Measurements from ENCODE around the gene RTL10.

- no peak for TF ChIP-seq POLR2A (IDR thresholded peaks at IDR 0.05; ENCODE audit: low read depth, low read length)
- no peak for TF ChIP-seq RAD51 (IDR thresholded peaks at IDR 0.05)
- TF ChIP-seq SPI1 (IDR thresholded peaks at IDR 0.05; ENCODE audit: borderline replicate concordance, insufficient read depth, low read depth, low read length): no peak
Measured at GRCh38 chr22:19843857-19844376, 10.8 kb downstream of the RTL10 start.
